Measurements from ENCODE around the gene CCDC121. TPM values are rescaled to one million over a fixed set of nuclear protein-coding genes. Genes with fewer than 3 reads are reported as not detected.

CCDC121 gene
- total and polyA plus RNA-seq, 9 of the 15 experiments (the other 6 are each of a cell fraction or from before 2014, with no cell fraction given), result 2.2 to 4.7 (median 4.1) TPM

DNA sequence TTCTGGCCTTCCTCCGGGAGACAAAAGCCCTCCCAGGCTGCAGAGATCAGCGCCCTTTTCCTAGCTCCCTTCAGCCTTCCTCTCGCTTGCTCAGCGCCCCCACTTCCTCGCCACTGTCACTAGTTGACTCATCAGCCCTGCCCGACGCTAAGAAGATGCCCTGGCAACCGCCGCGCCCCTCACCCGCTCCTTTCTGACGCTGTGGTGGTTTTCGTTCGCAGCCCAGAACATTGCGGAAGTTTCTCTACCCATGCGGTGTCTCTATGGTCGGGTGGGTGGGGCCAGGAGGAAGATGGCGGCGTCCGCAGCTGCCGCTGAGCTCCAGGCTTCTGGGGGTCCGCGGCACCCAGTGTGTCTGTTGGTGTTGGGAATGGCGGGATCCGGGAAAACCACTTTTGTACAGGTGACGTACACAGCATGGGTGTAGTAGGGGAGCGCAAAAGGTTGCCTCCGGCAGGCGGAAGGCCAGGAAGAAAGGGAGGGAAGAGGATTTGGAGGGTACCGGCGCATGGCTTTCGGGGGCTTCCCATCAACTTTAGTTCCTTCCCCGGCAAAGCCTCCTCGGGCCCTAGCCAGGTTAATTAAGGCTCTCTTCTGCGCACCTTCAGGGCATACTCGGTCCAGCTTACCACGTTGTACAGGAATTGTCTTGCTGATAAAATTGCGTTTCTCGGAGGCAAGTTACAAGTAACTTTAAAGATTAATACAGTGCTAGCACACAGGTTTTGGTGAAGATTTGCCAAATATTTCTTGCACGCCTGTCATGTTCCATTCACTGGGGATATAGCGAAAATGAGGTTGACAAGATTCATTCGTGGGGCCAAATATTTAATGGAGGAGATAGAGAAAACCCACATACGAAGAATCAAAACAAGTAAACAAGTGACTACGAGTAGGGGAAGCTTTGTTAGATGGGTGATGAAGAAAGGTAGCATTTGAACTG is at the start of gene CCDC121, which contains the start of gene GPN1 (continued):
- TF ChIP-seq, protein P1, sequence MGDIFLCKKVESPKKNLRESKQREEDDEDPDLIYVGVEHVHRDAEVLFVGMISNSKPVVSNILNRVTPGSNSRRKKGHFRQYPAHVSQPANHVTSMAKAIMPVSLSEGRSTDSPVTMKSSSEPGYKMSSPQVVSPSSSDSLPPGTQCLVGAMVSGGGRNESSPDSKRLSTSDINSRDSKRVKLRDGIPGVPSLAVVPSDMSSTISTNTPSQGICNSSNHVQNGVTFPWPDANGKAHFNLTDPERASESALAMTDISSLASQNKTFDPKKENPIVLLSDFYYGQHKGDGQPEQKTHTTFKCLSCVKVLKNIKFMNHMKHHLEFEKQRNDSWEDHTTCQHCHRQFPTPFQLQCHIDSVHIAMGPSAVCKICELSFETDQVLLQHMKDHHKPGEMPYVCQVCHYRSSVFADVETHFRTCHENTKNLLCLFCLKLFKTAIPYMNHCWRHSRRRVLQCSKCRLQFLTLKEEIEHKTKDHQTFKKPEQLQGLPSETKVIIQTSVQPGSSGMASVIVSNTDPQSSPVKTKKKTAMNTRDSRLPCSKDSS (IDR thresholded peaks at IDR 0.05; ENCODE audit: low read depth, partially characterized antibody), result no peak
- TF ChIP-seq CBX8 (IDR thresholded peaks at IDR 0.05; ENCODE audit: borderline replicate concordance, extremely low read depth, low read depth, low read length, poor library complexity, severe bottlenecking) (no peak), ZNF175 (CRISPR knock-in tag; IDR thresholded peaks at IDR 0.05; ENCODE audit: low read depth) (no peak; the same call in 1 of the 2 replicates), EP400 (IDR thresholded peaks at IDR 0.05) (peak; percentile 90), RNF2 (IDR thresholded peaks at IDR 0.05) (no peak), HIVEP1 (CRISPR knock-in tag; IDR thresholded peaks at IDR 0.05) (no peak), TEAD2 (tag; IDR thresholded peaks at IDR 0.05) (no peak), PCBP2 (IDR thresholded peaks at IDR 0.05; ENCODE audit: low read depth, low read length, poor library complexity, severe bottlenecking) (no peak), PTRF (tag; IDR thresholded peaks at IDR 0.05) (no peak), MCM5 (IDR thresholded peaks at IDR 0.05; ENCODE audit: low read depth) (no peak), SP2 (IDR thresholded peaks at IDR 0.05; ENCODE audit: extremely low read depth, low read depth, low read length, poor library complexity, severe bottlenecking) (peak; percentile 64), ZNF785 (CRISPR knock-in tag; IDR thresholded peaks at IDR 0.05) (no peak), PPARD (CRISPR knock-in tag; IDR thresholded peaks at IDR 0.05) (no peak)
- TF ChIP-seq, protein P2, sequence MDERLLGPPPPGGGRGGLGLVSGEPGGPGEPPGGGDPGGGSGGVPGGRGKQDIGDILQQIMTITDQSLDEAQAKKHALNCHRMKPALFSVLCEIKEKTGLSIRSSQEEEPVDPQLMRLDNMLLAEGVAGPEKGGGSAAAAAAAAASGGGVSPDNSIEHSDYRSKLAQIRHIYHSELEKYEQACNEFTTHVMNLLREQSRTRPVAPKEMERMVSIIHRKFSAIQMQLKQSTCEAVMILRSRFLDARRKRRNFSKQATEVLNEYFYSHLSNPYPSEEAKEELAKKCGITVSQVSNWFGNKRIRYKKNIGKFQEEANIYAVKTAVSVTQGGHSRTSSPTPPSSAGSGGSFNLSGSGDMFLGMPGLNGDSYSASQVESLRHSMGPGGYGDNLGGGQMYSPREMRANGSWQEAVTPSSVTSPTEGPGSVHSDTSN (CRISPR knock-in tag; IDR thresholded peaks at IDR 0.05; ENCODE audit: low read depth), result no peak
- TF ChIP-seq, protein P2 (tag; conservative IDR thresholded peaks at IDR 0.05; ENCODE audit: low read depth), result no peak
- TF ChIP-seq, protein P3, sequence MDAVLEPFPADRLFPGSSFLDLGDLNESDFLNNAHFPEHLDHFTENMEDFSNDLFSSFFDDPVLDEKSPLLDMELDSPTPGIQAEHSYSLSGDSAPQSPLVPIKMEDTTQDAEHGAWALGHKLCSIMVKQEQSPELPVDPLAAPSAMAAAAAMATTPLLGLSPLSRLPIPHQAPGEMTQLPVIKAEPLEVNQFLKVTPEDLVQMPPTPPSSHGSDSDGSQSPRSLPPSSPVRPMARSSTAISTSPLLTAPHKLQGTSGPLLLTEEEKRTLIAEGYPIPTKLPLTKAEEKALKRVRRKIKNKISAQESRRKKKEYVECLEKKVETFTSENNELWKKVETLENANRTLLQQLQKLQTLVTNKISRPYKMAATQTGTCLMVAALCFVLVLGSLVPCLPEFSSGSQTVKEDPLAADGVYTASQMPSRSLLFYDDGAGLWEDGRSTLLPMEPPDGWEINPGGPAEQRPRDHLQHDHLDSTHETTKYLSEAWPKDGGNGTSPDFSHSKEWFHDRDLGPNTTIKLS (IDR thresholded peaks at IDR 0.05; ENCODE audit: borderline replicate concordance, low read depth), result peak; percentile 80
- TF ChIP-seq, protein P4, sequence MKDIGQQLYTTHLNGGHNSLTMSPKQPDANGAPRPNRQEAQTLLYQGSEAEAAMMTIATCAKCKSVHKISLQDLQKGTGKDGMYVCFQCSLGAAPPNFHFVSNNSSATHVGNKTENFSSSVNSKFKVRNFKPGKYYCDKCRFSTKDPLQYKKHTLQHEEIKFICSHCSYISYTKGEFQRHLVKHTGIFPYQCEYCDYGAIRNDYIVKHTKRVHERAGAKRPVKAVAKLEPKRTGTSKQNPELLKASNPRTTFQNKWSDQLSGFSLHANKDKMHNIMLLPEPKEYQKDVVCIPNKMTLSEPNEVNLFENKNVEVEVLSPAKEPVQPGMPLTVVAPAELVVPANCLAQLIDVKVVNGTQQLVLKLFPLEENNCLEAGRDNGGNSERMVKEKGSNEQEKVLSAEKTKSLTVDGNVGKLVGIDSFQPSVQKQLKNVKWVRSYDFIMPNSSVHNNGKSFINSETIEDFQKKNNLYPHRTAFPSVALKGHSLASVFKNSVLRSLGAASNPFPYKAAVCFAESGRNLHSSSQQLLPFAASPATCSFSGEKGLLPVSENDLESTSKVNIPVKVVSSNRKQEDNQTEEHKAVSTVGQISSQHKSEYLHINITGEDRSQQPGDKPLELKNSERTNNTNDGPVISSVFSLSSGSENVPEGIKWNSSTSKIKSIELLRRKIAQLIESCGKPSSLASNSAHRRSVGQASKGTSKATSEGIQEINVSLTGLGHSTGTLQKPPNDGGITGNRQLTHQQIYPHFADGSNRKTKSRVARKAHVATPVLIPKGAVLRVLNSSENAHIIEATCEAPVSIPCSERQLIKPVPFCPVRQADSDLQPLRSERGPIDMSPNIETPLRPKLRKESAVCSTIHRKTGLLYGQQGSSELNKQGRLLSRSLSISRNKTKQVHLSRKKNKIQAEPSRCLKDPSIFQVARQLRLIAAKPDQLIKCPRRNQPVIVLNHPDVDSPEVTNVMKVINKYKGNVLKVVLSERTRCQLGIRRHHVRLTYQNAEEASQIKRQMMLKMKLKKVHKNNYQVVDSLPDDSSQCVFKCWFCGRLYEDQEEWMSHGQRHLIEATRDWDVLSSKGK (CRISPR knock-in tag; IDR thresholded peaks at IDR 0.05), result no peak

Measured in K562 (cell line).